ENCODE measurements around the gene EPS15. TPM values are rescaled to one million over a fixed set of nuclear protein-coding genes. Genes with fewer than 3 reads are reported as not detected.

The EPS15 gene
- total and polyA plus RNA-seq, 2 of the 8 experiments (the other 6 are each of a cell fraction or from before 2014, with no cell fraction given) = 15.9 to 57.2 TPM

DNA sequence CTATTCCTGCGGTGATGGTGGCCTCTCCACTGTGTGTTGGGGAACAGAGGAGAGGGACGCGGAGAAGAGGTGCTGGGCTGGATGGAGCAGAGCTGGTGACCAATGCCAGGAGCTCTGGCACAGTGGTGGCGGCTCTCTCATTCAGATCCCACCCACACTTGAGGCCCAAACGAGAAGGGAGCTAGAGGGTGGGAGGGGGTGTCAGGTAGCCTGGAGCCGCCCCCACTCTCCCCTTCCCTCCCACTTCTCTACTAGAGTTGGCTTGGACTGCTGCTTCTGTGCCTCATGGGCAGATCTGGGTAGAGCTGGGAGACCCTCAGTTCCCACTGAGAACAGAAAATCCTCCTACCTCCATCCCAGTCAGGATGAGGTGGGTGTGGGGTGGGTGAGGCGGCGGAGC lies 192.2 kb downstream of the EPS15 start:
- peaks cover 6 to 14% (median 10%) of the 10 kb centered on the region in 4 experiments for H3K4me1 ChIP-seq (replicated peaks in 1 of 4; ENCODE audit: control insufficient read depth in 3 of 4, insufficient read depth in 4 of 4, low read length in 3 of 4)
- H3K27me3 ChIP-seq (replicated peaks in 1 of 4; ENCODE audit: control insufficient read depth in 3 of 4, extremely low read depth in 1 of 4, insufficient read depth in 3 of 4, low read length in 3 of 4) = peaks cover 0 to 15% (median 7%) of the 10 kb centered on the region in 4 experiments; a peak in 4 of 7 replicates
- CTCF ChIA-PET (ENCODE audit: partially characterized antibody) = interaction anchor here (0.9 to 1.4 kb wide), 2 partner anchors 10 to 12 kb away, joined by 4 to 5 read pairs; no protein-coding TSS in a partner anchor
- WGBS, 2 experiments (ENCODE audit: extremely low coverage in 1 of 2, insufficient coverage in 1 of 2, insufficient read length in 1 of 2, insufficient replicate concordance in 2 of 2, low coverage in 1 of 2, low lambda C conversion rate in 2 of 2, missing lambda C conversion rate in 1 of 2) = 95% methylated on average over 3 of the region's 8 CpGs; no CpG with 5 or more reads in 1 of the 2 experiments
- H2BK120ac ChIP-seq (replicated peaks; ENCODE audit: low read depth, low read length) = no peak overlapping the region
- POLR2A ChIA-PET (ENCODE audit: partially characterized antibody) = no interaction called here
- FAIRE-seq (no peak), DNase-seq (ENCODE audit: low read depth in 1 of 2, low spot score in 2 of 2) (no peak)
- no peak overlapping the region for H2AK5ac ChIP-seq (ENCODE audit: low read depth, low read length)
- H3K9ac ChIP-seq (replicated peaks in 1 of 4; ENCODE audit: extremely low read depth in 1 of 4, low read depth in 3 of 4, low read length in 3 of 4) = no peak overlapping the region
- no peak overlapping the region for H2BK5ac ChIP-seq (ENCODE audit: low read depth, low read length)
- no peak overlapping the region for H3K4me3 ChIP-seq (ENCODE audit: extremely low read depth in 1 of 4, insufficient read depth in 2 of 4, low read depth in 3 of 4, low read length in 4 of 4)
- no peak overlapping the region for H2AFZ ChIP-seq (ENCODE audit: low read length)
- H2BK20ac ChIP-seq (ENCODE audit: low read length) = no peak overlapping the region
- no peaks in the 10 kb centered on the region for H3K79me2 ChIP-seq (ENCODE audit: control insufficient read depth in 1 of 2, insufficient read depth in 2 of 2, low read length in 2 of 2)
- H3K14ac ChIP-seq (ENCODE audit: insufficient read length) = no peak overlapping the region
- H3K4ac ChIP-seq (replicated peaks; ENCODE audit: insufficient read length, low read depth, low read length) = no peak overlapping the region
- no peak overlapping the region for H4K91ac ChIP-seq (replicated peaks; ENCODE audit: insufficient read length, low read length)
- H4K5ac ChIP-seq (ENCODE audit: insufficient read length, low read depth, low read length) = no peak overlapping the region
- H3K23ac ChIP-seq (ENCODE audit: insufficient read length) = no peak overlapping the region
- no peak overlapping the region; the same call in 1 of the 2 replicates for H2BK15ac ChIP-seq (ENCODE audit: low read length)
- no peaks in the 10 kb centered on the region for H3K9me3 ChIP-seq (ENCODE audit: insufficient read depth in 2 of 2, low read depth in 1 of 2, low read length in 1 of 2)
- no peak overlapping the region; the same call in 1 of the 2 replicates for H4K8ac ChIP-seq (ENCODE audit: extremely low read depth, insufficient read depth, low read length)
- H3K36me3 ChIP-seq (ENCODE audit: control insufficient read depth in 2 of 4, insufficient read depth in 4 of 4, low read length in 3 of 4) = no peaks in the 10 kb centered on the region
- H3K23me2 ChIP-seq (ENCODE audit: low read depth, low read length) = peaks cover 7% of the 10 kb centered on the region; the same call in 1 of the 2 replicates
- H3K79me1 ChIP-seq (ENCODE audit: low read depth, low read length) = no peaks in the 10 kb centered on the region
- H2BK12ac ChIP-seq (ENCODE audit: low read depth, low read length) = no peak overlapping the region
- H4K20me1 ChIP-seq (replicated peaks in 1 of 2; ENCODE audit: control insufficient read depth in 1 of 2, insufficient read depth in 2 of 2, low read length in 2 of 2) = peaks cover 0 to 1% of the 10 kb centered on the region in 2 experiments
- no peak overlapping the region for H3K4me2 ChIP-seq (ENCODE audit: insufficient read depth in 1 of 2, low read depth in 2 of 2, low read length in 2 of 2)
- no peak overlapping the region for H3K56ac ChIP-seq (replicated peaks; ENCODE audit: insufficient read length, low read depth, low read length)
- no peak overlapping the region for H3K18ac ChIP-seq (ENCODE audit: extremely low read depth, low read length)
- no peak overlapping the region for H3K27ac ChIP-seq (ENCODE audit: low read depth, low read length)
- TF ChIP-seq NRF1 (IDR thresholded peaks at IDR 0.05; ENCODE audit: low read depth, low read length) (no peak), TAF7 (optimal IDR thresholded peaks at IDR 0.05; ENCODE audit: borderline replicate concordance, low read depth, low read length) (no peak), SIX5 (IDR thresholded peaks at IDR 0.05; ENCODE audit: low read depth, low read length) (no peak), EGR1 (IDR thresholded peaks at IDR 0.05; ENCODE audit: borderline replicate concordance, low read depth, low read length) (no peak), MAFK (IDR thresholded peaks at IDR 0.05; ENCODE audit: low read depth, low read length) (no peak), KDM5A (IDR thresholded peaks at IDR 0.05; ENCODE audit: low read length) (no peak), GTF2F1 (IDR thresholded peaks at IDR 0.05; ENCODE audit: borderline replicate concordance, low read depth, low read length) (no peak), CHD1 (IDR thresholded peaks at IDR 0.05; ENCODE audit: low read depth, low read length) (no peak), MAX (IDR thresholded peaks at IDR 0.05) (no peak), RFX5 (IDR thresholded peaks at IDR 0.05; ENCODE audit: borderline replicate concordance, low read depth, low read length) (no peak), RNF2 (IDR thresholded peaks at IDR 0.05; ENCODE audit: borderline replicate concordance, low read depth, low read length, missing control alignments, poor library complexity, severe bottlenecking) (no peak), SUZ12 (IDR thresholded peaks at IDR 0.05; ENCODE audit: low read length) (no peak)
- TF ChIP-seq, protein P1, sequence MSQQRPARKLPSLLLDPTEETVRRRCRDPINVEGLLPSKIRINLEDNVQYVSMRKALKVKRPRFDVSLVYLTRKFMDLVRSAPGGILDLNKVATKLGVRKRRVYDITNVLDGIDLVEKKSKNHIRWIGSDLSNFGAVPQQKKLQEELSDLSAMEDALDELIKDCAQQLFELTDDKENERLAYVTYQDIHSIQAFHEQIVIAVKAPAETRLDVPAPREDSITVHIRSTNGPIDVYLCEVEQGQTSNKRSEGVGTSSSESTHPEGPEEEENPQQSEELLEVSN (IDR thresholded peaks at IDR 0.05) = no peak

All from H1 (cell line).